GM23248 (cell line): ENCODE results near the gene ZNF839. TPM values are rescaled to one million over a fixed set of nuclear protein-coding genes. Genes with fewer than 3 reads are reported as not detected.

Experiments used
- DNase-seq: peaks from one replicate; pipeline ENCODE4 v3.0.0-alpha.2; 2015
- H2AFZ ChIP-seq: fragments of 200-600 bp; sonication (generic); 2 replicates; pipeline ENCODE4 v1.6.1; 2016; ENCODE audit warnings: antibody characterized with exemption
- H3F3A ChIP-seq: fragments of 200-600 bp; sonication (generic); 2 replicates; pipeline ENCODE4 v1.6.1; 2016; ENCODE audit warnings: mild to moderate bottlenecking, antibody characterized with exemption, mixed run types; ENCODE audit not compliant: insufficient read depth
- H3K27ac ChIP-seq: fragments of 200-600 bp; sonication (generic); 2 replicates; pipeline ENCODE4 v1.5.1; 2016; ENCODE audit warnings: mild to moderate bottlenecking
- H3K27me3 ChIP-seq: fragments of 200-600 bp; sonication (generic); replicated peaks from 2 replicates; pipeline ENCODE4 v1.6.1; 2016; ENCODE audit warnings: mild to moderate bottlenecking; ENCODE audit not compliant: insufficient read depth
- H3K36me3 ChIP-seq: fragments of 200-600 bp; sonication (generic); 2 replicates; pipeline ENCODE4 v1.6.1; 2016; ENCODE audit warnings: low read depth, mild to moderate bottlenecking
- H3K4me1 ChIP-seq: fragments of 200-600 bp; sonication (generic); 2 replicates; pipeline ENCODE4 v1.6.1; 2016; ENCODE audit warnings: mild to moderate bottlenecking; ENCODE audit not compliant: insufficient read depth
- H3K4me2 ChIP-seq: fragments of 200-600 bp; sonication (generic); one replicate; pipeline ENCODE4 v1.6.1; 2016; ENCODE audit warnings: mild to moderate bottlenecking; ENCODE audit not compliant: unreplicated experiment
- H3K4me3 ChIP-seq: fragments of 200-600 bp; sonication (generic); 2 replicates; pipeline ENCODE4 v1.5.1; 2016; ENCODE audit warnings: mild to moderate bottlenecking
- H3K79me2 ChIP-seq: fragments of 200-600 bp; sonication (generic); 2 replicates; pipeline ENCODE4 v1.6.1; 2016; ENCODE audit warnings: mild to moderate bottlenecking; ENCODE audit not compliant: insufficient read depth
- H3K9ac ChIP-seq: fragments of 200-600 bp; sonication (generic); 2 replicates; pipeline ENCODE4 v1.6.1; 2016; ENCODE audit warnings: mild to moderate bottlenecking
- H3K9me2 ChIP-seq: fragments of 200-600 bp; sonication (generic); 2 replicates; pipeline ENCODE4 v1.6.1; 2016; ENCODE audit warnings: mixed run types, mild to moderate bottlenecking, moderate library complexity; ENCODE audit not compliant: insufficient read depth
- H3K9me3 ChIP-seq: fragments of 200-600 bp; sonication (generic); one replicate; pipeline ENCODE4 v1.6.1; 2017; ENCODE audit warnings: low read depth
- H4K20me1 ChIP-seq: fragments of 200-600 bp; sonication (generic); 2 replicates; pipeline ENCODE4 v1.6.0; 2016; ENCODE audit not compliant: insufficient read depth
- EZH2 ChIP-seq: fragments of 200-600 bp; sonication (generic); IDR thresholded peaks from 2 replicates; pipeline ENCODE4 v1.6.1; 2018; ENCODE audit warnings: antibody characterized with exemption, mild to moderate bottlenecking; ENCODE audit not compliant: insufficient read depth, poor library complexity, severe bottlenecking
- EZH2phosphoT487 ChIP-seq: fragments of 200-600 bp; sonication (generic); IDR thresholded peaks from 2 replicates; pipeline ENCODE4 v1.6.1; 2018; ENCODE audit warnings: antibody characterized with exemption, moderate library complexity, mild to moderate bottlenecking, low read depth; ENCODE audit not compliant: insufficient read depth
- WGBS, 2 experiments: methylation state at CpG; one replicate each; pipeline ENCODE4 v1.1.6; 2015 to 2017; ENCODE audit warnings: low lambda C conversion rate in 2 of 2, low coverage in 1 of 2; ENCODE audit errors: missing lambda C conversion rate in 2 of 2; 5-methylcytosine and 5-hydroxymethylcytosine counted together
- in situ Hi-C: fragments of 300-500 bp; cut with MboI; formaldehyde crosslinking; loops from 2 replicates; pipeline ENCODE4 v1.15.0; 2020
- polyA plus RNA-seq: library from polyadenylated mRNA; unstranded; fragments of >200 nt; fragmentation: Nextera tagmentation; extraction: Ambion mirVana; gene quantifications from 2 replicates; pipeline ENCODE4 v1.2.1, GENCODE V29; 2016
- total RNA-seq: library from RNA; depleted of rRNA; stranded (reverse); fragments of >200 nt; shearing (Covaris generic); gene quantifications from 2 replicates; pipeline ENCODE4 v1.2.3, GENCODE V29; 2014

The ZNF839 gene
- total and polyA plus RNA-seq, 2 experiments from 2014 or later: 4.2 to 8.4 TPM

- Histone ChIP-seq H4K20me1 (no peaks in the 10 kb centered on the region), H3K27me3 (no peaks in the 10 kb centered on the region), H3K79me2 (peaks cover 45% of the 10 kb centered on the region), H3K4me3 (no peak overlapping the region), H3K9me2 (no peaks in the 10 kb centered on the region), H3F3A (peaks cover 49% of the 10 kb centered on the region), H3K9ac (peak overlapping the region; percentile 85), H3K36me3 (peaks cover 26% of the 10 kb centered on the region), H3K4me2 (peak overlapping the region; percentile 49), H3K9me3 (no peaks in the 10 kb centered on the region), H2AFZ (no peak overlapping the region), H3K27ac (peak overlapping the region; percentile 99), H3K4me1 (peaks cover 55% of the 10 kb centered on the region)
- in situ Hi-C loops: no loop called here
- 77 to 86% methylated on average over 6 of the region's 6 CpGs for WGBS, 2 experiments
- DNase-seq: no peak
- TF ChIP-seq EZH2phosphoT487 (no peak), EZH2 (no peak)
These were observed 41.0 kb upstream of the ZNF839 start for GRCh38 chr14:102278631-102278935.

GRCh38 chr14:102279282-102279681 is 40.3 kb upstream of the ZNF839 start:
- Histone ChIP-seq H3K9ac (peak overlapping the region; percentile 85), H3K4me1 (peaks cover 61% of the 10 kb centered on the region), H3K36me3 (peaks cover 26% of the 10 kb centered on the region), H3K27me3 (no peaks in the 10 kb centered on the region), H4K20me1 (no peaks in the 10 kb centered on the region), H3F3A (peaks cover 49% of the 10 kb centered on the region), H2AFZ (no peak overlapping the region), H3K9me2 (no peaks in the 10 kb centered on the region), H3K4me2 (peak overlapping the region; percentile 49), H3K9me3 (no peaks in the 10 kb centered on the region), H3K27ac (peak overlapping the region; percentile 99), H3K79me2 (peaks cover 45% of the 10 kb centered on the region), H3K4me3 (no peak overlapping the region)
- DNase-seq: no peak
- in situ Hi-C loops: no loop called here
- no peak for TF ChIP-seq EZH2
- TF ChIP-seq EZH2phosphoT487: no peak
- WGBS, 2 experiments: 71 to 79% methylated on average over 3 of the region's 3 CpGs

- Histone ChIP-seq H3K27me3 (no peaks in the 10 kb centered on the region), H3K4me1 (peaks cover 61% of the 10 kb centered on the region), H3K9ac (peak overlapping the region; percentile 85), H2AFZ (no peak overlapping the region), H3K9me3 (no peaks in the 10 kb centered on the region), H3K27ac (peak overlapping the region; percentile 99), H3K9me2 (no peaks in the 10 kb centered on the region), H3K4me3 (peak overlapping the region; percentile 15), H3F3A (peaks cover 49% of the 10 kb centered on the region), H3K4me2 (peak overlapping the region; percentile 79), H3K79me2 (peaks cover 45% of the 10 kb centered on the region), H4K20me1 (no peaks in the 10 kb centered on the region), H3K36me3 (peaks cover 26% of the 10 kb centered on the region)
- in situ Hi-C loops: no loop called here
- TF ChIP-seq EZH2: no peak
- WGBS, 2 experiments: 1 to 3% methylated on average over 8 of the region's 8 CpGs
- peak; percentile 98 for DNase-seq
These were observed 39.7 kb upstream of the ZNF839 start for GRCh38 chr14:102279688-102280348.

GRCh38 chr14:102280376-102280962 is 39.1 kb upstream of the ZNF839 start:
- H3F3A ChIP-seq: peaks cover 49% of the 10 kb centered on the region
- TF ChIP-seq EZH2 (no peak), EZH2phosphoT487 (no peak)
- H3K9me2 ChIP-seq: no peaks in the 10 kb centered on the region
- WGBS, 2 experiments: 20 to 21% methylated on average over 8 of the region's 8 CpGs
- H3K4me2 ChIP-seq: peak overlapping the region; percentile 79
- H3K9me3 ChIP-seq: no peaks in the 10 kb centered on the region
- H3K79me2 ChIP-seq: peaks cover 45% of the 10 kb centered on the region
- no peak overlapping the region for H2AFZ ChIP-seq
- peak overlapping the region; percentile 15 for H3K4me3 ChIP-seq
- in situ Hi-C loops: no loop called here
- peak overlapping the region; percentile 85 for H3K9ac ChIP-seq
- DNase-seq: peak; percentile 98
- no peaks in the 10 kb centered on the region for H3K27me3 ChIP-seq
- peaks cover 26% of the 10 kb centered on the region for H3K36me3 ChIP-seq
- peak overlapping the region; percentile 99 for H3K27ac ChIP-seq
- H4K20me1 ChIP-seq: no peaks in the 10 kb centered on the region
- H3K4me1 ChIP-seq: peaks cover 61% of the 10 kb centered on the region
